HepG2 (cell line): ENCODE data around the gene NUSAP1. TPM values are rescaled to one million over a fixed set of nuclear protein-coding genes. Genes with fewer than 3 reads are reported as not detected.

Experiments used
- CREB1 ChIP-seq, 2 experiments: fragments of 450-650 bp in 1 of 2; IDR thresholded peaks; 2 replicates each; pipeline ENCODE4 v1.6.1; 2016 to 2017; ENCODE audit warnings: control low read depth in 1 of 2, mild to moderate bottlenecking in 1 of 2, missing compliant biosample characterization in 1 of 2, missing genetic modification characterization in 1 of 2
- HOXD1 ChIP-seq: sonication (generic); formaldehyde crosslinking; IDR thresholded peaks from 2 replicates; pipeline ENCODE4 v1.5.0; 2020; ENCODE audit warnings: missing genetic modification reagents
- NCOA1 ChIP-seq: sonication (generic); formaldehyde crosslinking; IDR thresholded peaks from 2 replicates; pipeline ENCODE4 v1.9.0; 2021; ENCODE audit warnings: missing genetic modification reagents
- NONO ChIP-seq, 2 experiments: fragments of 450-650 bp in 1 of 2; sonication (generic) in 1 of 2; formaldehyde crosslinking in 1 of 2; IDR thresholded peaks in 1 of 2; conservative IDR thresholded peaks in 1 of 2; 2 replicates each; pipeline versions ENCODE4 v1.6.1 to v1.8.0; 2017 to 2022; ENCODE audit warnings: mild to moderate bottlenecking in 1 of 2, missing genetic modification reagents in 1 of 2, moderate library complexity in 1 of 2
- PCBP1 ChIP-seq: fragments of 200-400 bp; formaldehyde crosslinking; IDR thresholded peaks from 2 replicates; pipeline ENCODE4 v1.6.1; 2017; ENCODE audit warnings: mild to moderate bottlenecking, low read depth, low read length, borderline replicate concordance
- SMAD9 ChIP-seq: sonication (generic); formaldehyde crosslinking; IDR thresholded peaks from 2 replicates; pipeline ENCODE4 v1.5.1; 2020; ENCODE audit warnings: mild to moderate bottlenecking, missing genetic modification reagents
- TCF12 ChIP-seq, 2 experiments: fragments of 450-650 bp in 1 of 2; sonication (generic) in 1 of 2; formaldehyde crosslinking in 1 of 2; IDR thresholded peaks; 2 replicates each; pipeline versions ENCODE4 v1.6.1 to v1.8.0; 2017 to 2022; ENCODE audit warnings: antibody characterized with exemption in 1 of 2, mild to moderate bottlenecking in 1 of 2, missing genetic modification reagents in 1 of 2, moderate library complexity in 1 of 2
- ZBTB1 ChIP-seq: sonication (generic); formaldehyde crosslinking; IDR thresholded peaks from 2 replicates; pipeline ENCODE4 v1.4.0; 2020; ENCODE audit warnings: missing genetic modification reagents, borderline replicate concordance
- ZNF230 ChIP-seq: sonication (generic); formaldehyde crosslinking; IDR thresholded peaks from 2 replicates; pipeline ENCODE4 v1.4.0; 2020; ENCODE audit warnings: mild to moderate bottlenecking, missing genetic modification reagents
- ZNF34 ChIP-seq: sonication (generic); formaldehyde crosslinking; IDR thresholded peaks from 2 replicates; pipeline ENCODE4 v1.4.0; 2020; ENCODE audit warnings: mild to moderate bottlenecking, missing genetic modification reagents, borderline replicate concordance
- ZNF546 ChIP-seq: sonication (generic); formaldehyde crosslinking; conservative IDR thresholded peaks from 2 replicates; pipeline ENCODE4 v1.8.1; 2023; ENCODE audit warnings: mild to moderate bottlenecking, missing genetic modification reagents
- ZNF577 ChIP-seq: sonication (generic); formaldehyde crosslinking; IDR thresholded peaks from 2 replicates; pipeline ENCODE4 v1.4.0; 2020; ENCODE audit warnings: mild to moderate bottlenecking, low read depth, missing genetic modification reagents, borderline replicate concordance
- ZNF589 ChIP-seq: sonication (generic); formaldehyde crosslinking; conservative IDR thresholded peaks from 2 replicates; pipeline ENCODE4 v1.8.0; 2022; ENCODE audit warnings: mild to moderate bottlenecking, moderate library complexity, missing genetic modification reagents
- ZNF850 ChIP-seq: sonication (generic); formaldehyde crosslinking; conservative IDR thresholded peaks from 2 replicates; pipeline ENCODE4 v1.9.0; 2021; ENCODE audit warnings: mild to moderate bottlenecking, missing genetic modification reagents
- ZSCAN12 ChIP-seq: sonication (generic); formaldehyde crosslinking; IDR thresholded peaks from 2 replicates; pipeline ENCODE4 v1.9.0; 2021; ENCODE audit warnings: mild to moderate bottlenecking, missing genetic modification reagents
- polyA plus RNA-seq, 8 experiments: library from polyadenylated mRNA; depleted of rRNA in 3 of 8; stranded (reverse) in 7 of 8; unstranded in 1 of 8; fragments of >200 nt; fragmentation: Illumina TruSeq in 4 of 8; extraction: Trizol in 4 of 8; gene quantifications; 2 replicates each; pipeline versions ENCODE4 v1.2.1 to v1.2.3, GENCODE V29; 2011 to 2016; ENCODE audit warnings: low read depth in 4 of 8, missing spikeins in 1 of 8, mixed read lengths in 1 of 8; ENCODE audit not compliant: insufficient read depth in 1 of 8
- total RNA-seq, 5 experiments: library from RNA; depleted of rRNA; stranded (reverse); fragments of >200 nt; fragmentation: Illumina TruSeq; extraction: Trizol; gene quantifications; 2 replicates each; pipeline ENCODE4 v1.2.3, GENCODE V29; 2016; ENCODE audit warnings: low read depth in 1 of 5
- TF ChIP-seq, protein P1 (sequence below): sonication (generic); formaldehyde crosslinking; IDR thresholded peaks from 2 replicates; pipeline ENCODE4 v1.4.0; 2020; ENCODE audit warnings: mild to moderate bottlenecking, missing genetic modification reagents
- TF ChIP-seq, protein P2 (sequence below): sonication (generic); formaldehyde crosslinking; IDR thresholded peaks from 2 replicates; pipeline ENCODE4 v1.4.0; 2020; ENCODE audit warnings: missing genetic modification reagents
- TF ChIP-seq, protein P3 (sequence below), 2 experiments: sonication (generic) in 1 of 2; formaldehyde crosslinking in 1 of 2; IDR thresholded peaks; 2 replicates each; pipeline versions ENCODE4 v1.4.0 to v1.6.1; 2016 to 2020; ENCODE audit warnings: borderline replicate concordance in 1 of 2, low read depth in 1 of 2, mild to moderate bottlenecking in 1 of 2, missing genetic modification reagents in 1 of 2
- TF ChIP-seq, protein P4 (sequence below): sonication (generic); formaldehyde crosslinking; IDR thresholded peaks from 2 replicates; pipeline ENCODE4 v1.8.0; 2023; ENCODE audit warnings: mild to moderate bottlenecking, missing genetic modification reagents

The NUSAP1 gene
- total and polyA plus RNA-seq, 2 of the 13 experiments (the other 11 are each of a cell fraction or from before 2014, with no cell fraction given): 59.5 to 106 TPM

DNA sequence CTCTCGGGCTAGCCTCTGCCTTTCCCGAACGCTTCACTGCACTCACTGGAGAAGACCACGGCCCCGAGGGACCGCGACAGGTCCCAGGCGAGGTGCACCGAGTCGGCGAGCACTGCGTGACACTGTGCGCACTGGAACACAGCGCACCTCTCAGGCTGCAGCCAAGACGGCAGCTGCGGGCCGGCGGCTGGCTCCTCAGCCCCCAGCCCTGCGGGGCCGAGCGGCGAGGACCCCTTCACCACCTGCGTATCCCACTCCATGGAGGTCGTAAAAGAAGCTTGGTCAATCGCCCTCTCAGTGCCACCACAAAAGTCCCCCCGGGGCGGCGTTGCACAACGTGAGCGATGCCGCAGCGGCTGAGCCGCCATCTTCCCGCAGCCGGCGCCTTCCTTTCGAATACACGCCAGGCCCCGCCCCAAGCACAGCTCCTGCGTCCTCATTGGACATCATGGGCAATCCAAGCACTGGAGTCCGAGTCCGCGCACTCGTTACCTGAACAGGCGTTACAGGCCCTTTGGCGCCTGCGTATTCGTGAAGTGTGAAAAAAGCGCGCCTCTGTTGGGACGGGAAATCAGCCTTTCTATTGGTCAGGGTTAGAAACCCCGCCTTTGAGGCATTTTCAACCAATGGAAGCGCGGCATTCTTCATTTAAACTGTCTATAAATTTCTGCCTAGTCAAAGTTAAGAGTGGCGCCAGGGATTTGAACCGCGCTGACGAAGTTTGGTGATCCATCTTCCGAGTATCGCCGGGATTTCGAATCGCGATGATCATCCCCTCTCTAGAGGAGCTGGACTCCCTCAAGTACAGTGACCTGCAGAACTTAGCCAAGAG lies at the start of gene NUSAP1, which contains the start of gene OIP5 (continued):
- TF ChIP-seq ZSCAN12 (0 out of 2 replicates have a peak, but pooled peaks have one; percentile 30), ZNF577 (no peak), PCBP1 (0 out of 2 replicates have a peak, but pooled peaks have one; percentile 38), SMAD9 (no peak), CREB1 (IDR thresholded peaks at IDR 0.05) (peak; percentile 59), CREB1 (CRISPR knock-in tag; IDR thresholded peaks at IDR 0.05) (peak; percentile 71), ZBTB1 (CRISPR knock-in tag) (no peak), TCF12 (IDR thresholded peaks at IDR 0.05) (no peak), TCF12 (CRISPR knock-in tag; IDR thresholded peaks at IDR 0.05) (peak; percentile 51; the same call in 1 of the 2 replicates), ZNF850 (CRISPR knock-in tag) (no peak), HOXD1 (no peak), NONO (IDR thresholded peaks at IDR 0.05) (no peak), NONO (CRISPR knock-in tag; conservative IDR thresholded peaks at IDR 0.05) (peak; percentile 69), NCOA1 (CRISPR knock-in tag) (0 out of 2 replicates have a peak, but pooled peaks have one; percentile 68), ZNF34 (CRISPR knock-in tag) (no peak), ZNF589 (peak; percentile 19; the same call in 1 of the 2 replicates), ZNF230 (peak; percentile 86), ZNF546 (CRISPR knock-in tag) (no peak)
- TF ChIP-seq, protein P1, sequence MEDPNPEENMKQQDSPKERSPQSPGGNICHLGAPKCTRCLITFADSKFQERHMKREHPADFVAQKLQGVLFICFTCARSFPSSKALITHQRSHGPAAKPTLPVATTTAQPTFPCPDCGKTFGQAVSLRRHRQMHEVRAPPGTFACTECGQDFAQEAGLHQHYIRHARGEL: no peak
- TF ChIP-seq, protein P2, sequence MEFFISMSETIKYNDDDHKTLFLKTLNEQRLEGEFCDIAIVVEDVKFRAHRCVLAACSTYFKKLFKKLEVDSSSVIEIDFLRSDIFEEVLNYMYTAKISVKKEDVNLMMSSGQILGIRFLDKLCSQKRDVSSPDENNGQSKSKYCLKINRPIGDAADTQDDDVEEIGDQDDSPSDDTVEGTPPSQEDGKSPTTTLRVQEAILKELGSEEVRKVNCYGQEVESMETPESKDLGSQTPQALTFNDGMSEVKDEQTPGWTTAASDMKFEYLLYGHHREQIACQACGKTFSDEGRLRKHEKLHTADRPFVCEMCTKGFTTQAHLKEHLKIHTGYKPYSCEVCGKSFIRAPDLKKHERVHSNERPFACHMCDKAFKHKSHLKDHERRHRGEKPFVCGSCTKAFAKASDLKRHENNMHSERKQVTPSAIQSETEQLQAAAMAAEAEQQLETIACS: no peak
- TF ChIP-seq, protein P3, sequence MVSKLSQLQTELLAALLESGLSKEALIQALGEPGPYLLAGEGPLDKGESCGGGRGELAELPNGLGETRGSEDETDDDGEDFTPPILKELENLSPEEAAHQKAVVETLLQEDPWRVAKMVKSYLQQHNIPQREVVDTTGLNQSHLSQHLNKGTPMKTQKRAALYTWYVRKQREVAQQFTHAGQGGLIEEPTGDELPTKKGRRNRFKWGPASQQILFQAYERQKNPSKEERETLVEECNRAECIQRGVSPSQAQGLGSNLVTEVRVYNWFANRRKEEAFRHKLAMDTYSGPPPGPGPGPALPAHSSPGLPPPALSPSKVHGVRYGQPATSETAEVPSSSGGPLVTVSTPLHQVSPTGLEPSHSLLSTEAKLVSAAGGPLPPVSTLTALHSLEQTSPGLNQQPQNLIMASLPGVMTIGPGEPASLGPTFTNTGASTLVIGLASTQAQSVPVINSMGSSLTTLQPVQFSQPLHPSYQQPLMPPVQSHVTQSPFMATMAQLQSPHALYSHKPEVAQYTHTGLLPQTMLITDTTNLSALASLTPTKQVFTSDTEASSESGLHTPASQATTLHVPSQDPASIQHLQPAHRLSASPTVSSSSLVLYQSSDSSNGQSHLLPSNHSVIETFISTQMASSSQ (IDR thresholded peaks at IDR 0.05; ENCODE audit: low read depth): no peak
- TF ChIP-seq, protein P3 (CRISPR knock-in tag; IDR thresholded peaks at IDR 0.05; ENCODE audit: borderline replicate concordance): peak; percentile 32; the same call in 1 of the 2 replicates
- TF ChIP-seq, protein P4, sequence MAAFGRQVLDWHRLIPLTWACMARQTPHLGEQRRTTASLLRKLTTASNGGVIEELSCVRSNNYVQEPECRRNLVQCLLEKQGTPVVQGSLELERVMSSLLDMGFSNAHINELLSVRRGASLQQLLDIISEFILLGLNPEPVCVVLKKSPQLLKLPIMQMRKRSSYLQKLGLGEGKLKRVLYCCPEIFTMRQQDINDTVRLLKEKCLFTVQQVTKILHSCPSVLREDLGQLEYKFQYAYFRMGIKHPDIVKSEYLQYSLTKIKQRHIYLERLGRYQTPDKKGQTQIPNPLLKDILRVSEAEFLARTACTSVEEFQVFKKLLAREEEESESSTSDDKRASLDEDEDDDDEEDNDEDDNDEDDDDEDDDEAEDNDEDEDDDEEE (CRISPR knock-in tag): 0 out of 2 replicates have a peak, but pooled peaks have one; percentile 67
